D341Med (cell line): ENCODE data around the gene TEX54.
A peak's percentile ranks its signal among the peaks of the same experiment; 100 is the strongest.
"Not testable (repeated sequence)": the region's sequence is repeated elsewhere in the genome, so short reads cannot be mapped to it uniquely, and the experiment has no call there.

Source experiments
- DNase-seq: peaks from one replicate; pipeline ENCODE4 v3.0.0; 2012; ENCODE audit warnings: low spot score

TEX54 gene

DNA sequence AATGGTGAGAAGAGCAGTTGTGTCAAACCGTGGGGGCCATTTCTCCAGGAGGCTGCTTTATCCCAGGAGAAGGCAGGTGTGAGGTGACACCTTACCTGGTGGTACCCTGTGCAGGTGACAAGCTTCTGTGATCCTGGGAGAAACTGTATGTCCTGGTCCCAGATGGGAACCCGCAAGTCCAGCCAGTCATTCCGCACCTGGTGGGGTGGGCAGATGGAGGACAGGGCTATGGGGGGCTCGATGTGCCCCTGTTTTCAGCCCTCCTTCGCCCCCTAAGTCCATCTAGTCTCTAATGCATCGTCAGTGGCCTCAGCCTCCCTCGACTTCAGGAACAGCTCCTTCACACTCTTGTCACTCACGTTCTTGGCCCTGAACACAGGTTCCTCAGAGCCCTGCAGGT is 2.7 kb upstream of the TEX54 start:
- no peak for DNase-seq

GRCh38 chr11:62831520-62832335 is 913 bp downstream of the TEX54 start, which contains the start of gene STX5:
Gene STX5 (minus strand): TSS chr11:62832051. CDS start chr11:62831243, 808 bp downstream.
- DNase-seq, result peak; percentile 95

DNA sequence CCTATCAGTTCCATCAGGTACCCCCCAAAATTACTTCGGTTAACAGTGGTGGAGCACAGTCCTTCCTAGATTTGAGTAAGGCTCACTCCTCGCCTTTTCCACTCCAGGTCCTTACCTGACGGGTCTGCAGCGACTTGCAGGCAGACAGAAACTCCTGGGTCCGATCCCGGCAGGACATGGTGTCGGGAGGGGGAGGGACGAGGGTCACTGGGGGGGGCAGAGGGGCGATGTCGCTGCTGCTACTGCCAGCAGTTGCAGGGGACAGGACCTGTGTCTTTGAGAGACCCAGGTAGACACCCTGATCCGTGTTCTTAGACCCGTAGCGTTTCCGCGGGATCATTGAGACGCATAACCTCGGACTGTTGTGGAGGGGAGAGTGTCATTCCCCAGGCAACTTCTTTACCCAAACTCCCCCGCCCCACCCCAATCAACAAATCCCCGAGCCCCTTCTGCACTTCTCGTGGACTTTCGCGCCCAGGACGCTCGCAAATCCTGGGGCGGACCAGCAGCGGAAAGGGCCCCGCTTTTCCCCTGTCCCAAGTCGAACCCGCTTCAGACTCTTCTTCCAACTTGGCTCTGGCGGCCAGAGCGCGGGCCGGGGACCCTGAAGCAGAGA is 1.6 kb downstream of the TEX54 start:
- DNase-seq, result peak; percentile 72

DNA sequence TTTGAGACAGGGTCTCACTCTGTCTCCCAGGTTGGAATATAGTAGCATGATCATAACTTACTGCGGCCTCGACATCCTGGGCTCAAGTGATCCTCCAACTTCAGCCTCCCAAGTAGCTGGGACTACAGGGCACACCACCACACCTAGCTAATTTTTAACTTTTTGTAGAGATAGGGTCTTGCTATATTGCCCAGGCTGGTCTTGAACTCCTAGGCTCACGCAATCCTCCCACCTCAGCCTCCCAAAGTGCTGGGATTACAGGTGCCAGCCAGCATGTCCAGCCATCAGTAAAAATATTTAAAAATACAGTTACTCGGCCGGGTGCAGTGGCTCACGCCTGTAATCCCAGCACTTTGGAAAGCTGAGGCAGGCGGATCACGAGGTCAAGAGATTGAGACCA is 4.5 kb downstream of the TEX54 start:
- DNase-seq, result not testable (repeated sequence)

DNA sequence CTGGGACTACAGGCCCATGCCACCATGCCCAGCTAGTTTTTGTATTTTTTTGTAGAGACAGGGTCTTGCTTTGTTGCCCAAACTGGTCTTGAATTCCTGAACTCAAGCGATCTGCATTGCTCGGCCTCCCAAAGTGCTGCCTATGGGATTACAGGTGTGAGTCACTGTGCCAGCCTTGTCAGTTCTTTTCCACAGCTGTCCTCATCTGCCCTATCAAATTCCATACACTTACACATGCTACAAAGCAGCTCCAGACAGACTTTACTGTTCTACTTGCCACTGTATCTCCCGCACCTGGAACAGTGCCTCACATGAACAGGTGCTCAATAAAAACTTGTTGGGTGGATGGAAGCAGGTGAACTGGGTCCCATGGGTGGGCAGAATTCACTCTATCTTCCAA is 9.0 kb downstream of the TEX54 start:
- DNase-seq, result no peak

DNA sequence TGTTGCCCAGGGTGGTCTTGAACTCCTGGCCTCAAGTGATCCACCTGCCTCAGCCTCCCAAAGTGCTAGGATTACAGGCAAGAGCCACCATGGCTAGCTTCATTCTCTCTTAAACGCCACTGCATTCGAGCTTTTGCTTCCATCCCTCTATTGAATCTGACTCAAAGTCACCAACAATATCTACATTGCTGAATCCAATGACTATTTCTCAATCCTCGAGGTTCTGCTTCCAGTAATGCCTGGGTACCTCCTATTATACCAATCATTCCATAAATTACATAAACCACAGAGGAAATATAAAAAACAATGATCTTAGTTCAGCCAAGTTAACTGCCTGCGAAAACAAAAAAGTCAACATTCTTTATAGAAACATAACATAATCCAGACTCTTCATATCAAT is 15.5 kb downstream of the TEX54 start:
- no peak for DNase-seq

- no peak for DNase-seq
Observed at GRCh38 chr11:62816557-62816956, 16.1 kb downstream of the TEX54 start.

GRCh38 chr11:62811659-62812058 is 21.0 kb downstream of the TEX54 start:
- DNase-seq, result no peak

GRCh38 chr11:62810748-62811147 is 21.9 kb downstream of the TEX54 start:
- DNase-seq, result no peak

- DNase-seq, result no peak
Observed at GRCh38 chr11:62806611-62807121, 26.0 kb downstream of the TEX54 start.

GRCh38 chr11:62805961-62806441 is 26.6 kb downstream of the TEX54 start:
- peak; percentile 52 for DNase-seq

- peak; percentile 100 for DNase-seq
Observed at GRCh38 chr11:62805076-62805892, 27.4 kb downstream of the TEX54 start, which contains the start of gene NXF1. Gene NXF1 (minus strand): TSS chr11:62805440. CDS start chr11:62805356, 84 bp downstream.

DNA sequence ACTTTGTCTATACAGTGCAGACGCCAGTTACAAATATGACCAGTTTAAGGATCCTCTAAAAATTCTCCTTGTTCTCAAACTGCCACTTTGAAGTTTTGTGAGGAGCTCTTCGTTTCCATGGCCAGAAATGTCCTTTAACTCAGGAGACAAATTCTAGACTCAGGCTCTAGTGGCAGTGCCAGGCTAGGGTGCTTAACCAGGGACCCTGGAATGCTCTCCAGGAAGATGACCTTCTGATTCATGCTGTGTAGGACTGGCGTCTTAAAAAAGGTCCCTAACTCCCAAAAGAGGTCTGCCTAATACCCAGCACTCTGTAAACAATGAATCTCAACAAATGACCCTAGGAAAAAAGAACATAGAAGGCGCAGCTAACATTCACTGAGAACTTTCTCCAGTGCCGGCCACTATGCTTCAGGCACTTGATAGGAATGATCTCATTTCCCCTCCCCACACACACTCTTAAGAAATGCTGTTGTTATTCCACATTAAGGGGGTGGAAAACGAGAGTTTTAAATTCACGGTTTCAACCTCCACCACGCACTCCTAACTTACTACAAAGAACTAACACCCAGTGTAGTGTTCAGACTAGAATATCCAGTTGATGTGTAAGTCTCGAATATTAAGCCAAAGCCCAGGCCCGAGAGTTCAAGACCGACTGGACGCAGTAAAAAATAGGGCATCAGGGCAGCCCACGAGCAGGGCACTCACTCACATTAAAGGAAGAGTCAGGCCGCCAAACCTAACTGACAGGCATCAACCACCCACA is 28.1 kb downstream of the TEX54 start:
- no peak for DNase-seq

DNA sequence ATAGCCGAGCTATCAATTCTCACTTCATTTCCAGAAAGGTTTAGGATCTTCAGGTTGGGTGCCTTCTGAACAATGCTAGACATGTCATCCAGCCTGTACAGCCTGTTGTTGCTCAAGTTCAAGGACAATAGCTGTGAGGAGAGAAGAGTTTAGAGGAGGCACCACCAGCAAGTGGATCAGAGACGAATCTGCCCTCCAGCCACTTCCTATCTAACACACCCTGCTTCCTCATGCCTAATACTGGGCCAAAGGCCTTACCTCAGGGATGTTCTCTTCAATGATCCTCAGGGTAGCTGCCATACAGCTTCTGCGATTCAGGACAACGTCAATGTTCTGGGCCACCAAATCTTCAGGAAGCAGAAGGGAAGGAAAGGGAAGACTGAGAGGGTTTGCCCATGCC is 31.6 kb downstream of the TEX54 start:
- no peak for DNase-seq

GRCh38 chr11:62799486-62799885 is 33.2 kb downstream of the TEX54 start:
- DNase-seq, result no peak

DNA sequence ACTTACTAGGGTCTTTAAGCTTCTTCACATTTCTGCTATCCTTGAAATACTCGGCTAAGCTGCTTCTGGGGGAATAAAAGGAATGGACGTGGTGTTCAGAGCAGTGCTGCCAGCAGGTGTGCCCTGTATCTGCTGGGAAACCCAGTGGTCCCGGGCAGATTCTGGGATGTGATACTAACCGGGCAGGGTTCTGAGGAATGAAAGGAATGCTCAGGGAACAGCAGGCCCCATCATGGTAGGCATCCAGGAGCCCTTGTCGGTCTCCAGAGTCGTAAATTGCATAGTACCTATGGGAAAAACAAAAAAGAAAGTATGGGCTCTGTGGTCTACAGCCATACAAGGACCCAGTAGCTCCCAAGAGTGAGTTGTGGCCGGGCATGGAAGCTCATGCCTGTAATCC is 36.4 kb downstream of the TEX54 start:
- no peak for DNase-seq

- no peak for DNase-seq
Observed at GRCh38 chr11:62794201-62794775, 38.4 kb downstream of the TEX54 start.

GRCh38 chr11:62792202-62792575 is 40.5 kb downstream of the TEX54 start:
- DNase-seq, result peak; percentile 59

DNA sequence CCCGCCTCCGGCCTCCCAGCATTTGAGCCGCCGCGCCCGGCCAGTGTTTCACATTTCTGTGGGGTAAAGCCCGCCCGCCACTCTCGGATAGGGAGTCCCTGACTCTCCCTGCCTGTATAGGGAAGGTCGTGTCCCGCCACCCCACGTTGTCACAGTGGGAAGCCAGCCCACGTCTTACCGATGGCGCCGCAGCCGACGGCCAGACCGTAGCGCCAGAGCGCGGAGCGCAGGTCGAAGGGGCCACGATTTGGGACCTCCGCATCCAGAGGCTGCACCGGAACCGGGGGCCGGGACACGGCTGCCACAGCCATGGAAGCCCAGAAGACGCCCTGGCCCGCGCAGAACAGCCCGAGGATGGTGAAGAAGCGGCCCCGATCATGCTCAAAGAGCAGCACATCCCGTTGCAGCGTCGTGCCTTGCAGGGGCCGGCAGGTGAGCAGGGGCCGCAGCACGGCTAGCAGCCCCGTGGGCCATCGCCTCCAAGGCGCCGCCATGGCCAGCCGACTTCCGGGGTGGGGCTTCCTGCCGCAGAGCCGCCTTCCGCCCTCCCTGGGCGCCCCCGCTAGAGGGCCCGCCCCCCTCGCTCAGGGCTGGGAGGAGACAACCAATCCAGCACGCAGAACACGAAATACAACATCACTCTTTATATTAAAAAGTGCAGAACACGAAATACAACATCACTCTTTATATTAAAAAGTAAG is 41.0 kb downstream of the TEX54 start, which contains the start of gene TMEM223:
TSS of gene TMEM223 (minus strand) at position 506 of the 701 bp plus-strand sequence. CDS start at position 494, 12 bp downstream.
- peak; percentile 94 for DNase-seq

DNA sequence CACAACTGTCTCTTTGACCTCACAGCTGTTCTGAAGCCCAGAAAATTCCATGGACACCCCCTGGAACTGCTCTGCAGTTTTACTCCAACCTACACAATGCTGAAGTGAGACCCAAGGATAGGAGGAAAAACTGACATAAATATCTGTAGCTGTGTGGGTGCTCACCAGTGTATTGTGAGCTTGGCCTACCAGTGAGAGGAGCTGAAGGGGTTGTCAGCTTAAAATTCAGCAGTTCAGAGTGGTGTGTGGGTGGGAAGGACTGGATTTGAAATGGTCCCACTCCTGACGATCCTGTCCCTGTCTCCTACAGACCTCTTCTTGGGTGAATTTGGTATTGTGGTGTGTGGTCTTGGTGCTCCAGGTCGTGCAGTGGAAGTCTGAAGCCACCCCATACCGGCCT is 43.1 kb downstream of the TEX54 start:
- no peak for DNase-seq
